GM12891 (cell line): Measurements from ENCODE around the gene LNX1.

Experiments
- POLR2A ChIP-seq: IDR thresholded peaks from 2 replicates; pipeline ENCODE4 v1.6.1; 2011; ENCODE audit warnings: low read depth, low read length, control low read depth
- POLR2AphosphoS5 ChIP-seq: IDR thresholded peaks from 2 replicates; pipeline ENCODE4 v1.6.1; 2011; ENCODE audit warnings: low read depth, low read length, control low read depth
- SPI1 ChIP-seq: IDR thresholded peaks from 2 replicates; pipeline ENCODE4 v1.6.1; 2011; ENCODE audit warnings: low read depth, low read length, control low read depth
- TAF1 ChIP-seq: IDR thresholded peaks from 2 replicates; pipeline ENCODE4 v1.6.1; 2011; ENCODE audit warnings: low read depth, low read length, control low read depth

DNA sequence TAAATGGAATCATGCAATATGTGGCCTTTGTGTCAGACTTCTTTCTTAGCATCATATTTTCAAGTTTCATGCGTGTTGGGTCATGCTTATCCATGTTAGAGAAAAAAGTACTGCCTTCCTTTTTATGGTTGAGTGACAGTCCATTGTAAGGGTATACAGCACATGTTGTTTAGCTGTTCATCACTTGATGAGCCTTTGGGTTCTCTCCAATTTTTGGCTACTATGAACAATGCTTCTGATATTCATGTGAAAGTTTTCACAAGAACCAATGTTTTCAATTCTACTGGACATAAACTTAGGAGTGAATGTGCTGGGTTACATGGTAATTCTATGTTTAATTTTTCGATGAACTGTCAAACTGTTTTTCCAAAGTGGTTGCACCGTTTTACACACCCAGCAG is 28.1 kb upstream of the LNX1 start:
- TF ChIP-seq POLR2A (no peak), TAF1 (no peak), POLR2AphosphoS5 (no peak), SPI1 (no peak)
